Left ventricle myocardium inferior (tissue), 1 donor: ENCODE results near the gene SEH1L. TPM values are rescaled to one million over a fixed set of nuclear protein-coding genes. Genes with fewer than 3 reads are reported as not detected.
A peak's percentile ranks its signal among the peaks of the same experiment; 100 is the strongest.

Experiments
- DNase-seq: peaks from one replicate; pipeline ENCODE4 v3.0.0-alpha.2; 2020
- H3K27ac ChIP-seq: fragments of 200-600 bp; replicated peaks from 2 replicates; pipeline ENCODE4 v1.8.0; 2021
- H3K27me3 ChIP-seq: fragments of 200-600 bp; 2 replicates; pipeline ENCODE4 v1.8.0; 2021; ENCODE audit warnings: low read depth
- H3K36me3 ChIP-seq: fragments of 200-600 bp; 2 replicates; pipeline ENCODE4 v1.8.0; 2021
- H3K4me1 ChIP-seq: fragments of 200-600 bp; 2 replicates; pipeline ENCODE4 v1.8.0; 2021
- H3K4me3 ChIP-seq: fragments of 200-600 bp; 2 replicates; pipeline ENCODE4 v1.8.0; 2021; ENCODE audit warnings: mild to moderate bottlenecking, moderate library complexity
- H3K9me3 ChIP-seq: fragments of 200-600 bp; replicated peaks from 2 replicates; pipeline ENCODE4 v1.8.0; 2021
- intact Hi-C: fragments of 100-400 bp; cut with micrococcal nuclease; formaldehyde crosslinking; loops from one replicate; pipeline ENCODE4 v1.11.0; 2022
- total RNA-seq: library from RNA; stranded (reverse); fragmentation: NEBNext Ultra II Directional; extraction: Animal tissue kit (Norgen Biotek cat#: 25700); gene quantifications from one replicate; pipeline ENCODE4 v1.2.1, GENCODE V29; 2021
- TF ChIP-seq, protein P1 (sequence below): fragments of 200-600 bp; IDR thresholded peaks from 2 replicates; pipeline ENCODE4 v1.8.0; 2021; ENCODE audit warnings: antibody characterized with exemption, mild to moderate bottlenecking, borderline replicate concordance
- donor health status: DM: no; HTN: yes; CAD: no; lungs with severe emphysema.

SEH1L gene
- total RNA-seq, 1 donor from 2014 or later, result 18.1 TPM

DNA sequence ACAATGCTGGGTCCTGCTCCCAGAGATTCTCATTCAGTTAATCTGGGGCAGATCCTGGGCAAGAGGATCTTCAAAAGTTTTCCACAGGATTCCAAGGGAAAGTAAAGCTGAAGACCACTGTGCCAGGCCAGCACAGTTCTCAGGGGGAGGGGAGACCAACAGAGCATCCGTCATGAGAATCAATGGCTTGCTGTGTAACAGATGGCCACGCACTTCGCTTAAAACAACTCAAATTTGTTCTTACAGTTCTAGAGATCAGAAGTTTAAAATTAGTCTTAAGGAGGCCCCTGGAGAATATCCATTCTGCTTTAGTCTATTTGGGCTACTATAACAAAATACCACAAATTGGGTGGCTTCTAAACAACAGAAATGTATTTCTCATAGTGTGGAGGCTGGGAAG is 17.4 kb upstream of the SEH1L start:
- intact Hi-C loops, result loop anchor here (5.0 to 10.0 kb wide), 2 partner anchors 46 to 203 kb away; partner anchors contain the start of gene PTPN2
- Histone ChIP-seq H3K27ac (no peak overlapping the region), H3K36me3 (no peaks in the 10 kb centered on the region), H3K4me3 (no peak overlapping the region), H3K4me1 (no peaks in the 10 kb centered on the region), H3K9me3 (no peaks in the 10 kb centered on the region), H3K27me3 (no peaks in the 10 kb centered on the region)
- TF ChIP-seq, protein P1, sequence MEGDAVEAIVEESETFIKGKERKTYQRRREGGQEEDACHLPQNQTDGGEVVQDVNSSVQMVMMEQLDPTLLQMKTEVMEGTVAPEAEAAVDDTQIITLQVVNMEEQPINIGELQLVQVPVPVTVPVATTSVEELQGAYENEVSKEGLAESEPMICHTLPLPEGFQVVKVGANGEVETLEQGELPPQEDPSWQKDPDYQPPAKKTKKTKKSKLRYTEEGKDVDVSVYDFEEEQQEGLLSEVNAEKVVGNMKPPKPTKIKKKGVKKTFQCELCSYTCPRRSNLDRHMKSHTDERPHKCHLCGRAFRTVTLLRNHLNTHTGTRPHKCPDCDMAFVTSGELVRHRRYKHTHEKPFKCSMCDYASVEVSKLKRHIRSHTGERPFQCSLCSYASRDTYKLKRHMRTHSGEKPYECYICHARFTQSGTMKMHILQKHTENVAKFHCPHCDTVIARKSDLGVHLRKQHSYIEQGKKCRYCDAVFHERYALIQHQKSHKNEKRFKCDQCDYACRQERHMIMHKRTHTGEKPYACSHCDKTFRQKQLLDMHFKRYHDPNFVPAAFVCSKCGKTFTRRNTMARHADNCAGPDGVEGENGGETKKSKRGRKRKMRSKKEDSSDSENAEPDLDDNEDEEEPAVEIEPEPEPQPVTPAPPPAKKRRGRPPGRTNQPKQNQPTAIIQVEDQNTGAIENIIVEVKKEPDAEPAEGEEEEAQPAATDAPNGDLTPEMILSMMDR, result no peak
- DNase-seq, result no peak

DNA sequence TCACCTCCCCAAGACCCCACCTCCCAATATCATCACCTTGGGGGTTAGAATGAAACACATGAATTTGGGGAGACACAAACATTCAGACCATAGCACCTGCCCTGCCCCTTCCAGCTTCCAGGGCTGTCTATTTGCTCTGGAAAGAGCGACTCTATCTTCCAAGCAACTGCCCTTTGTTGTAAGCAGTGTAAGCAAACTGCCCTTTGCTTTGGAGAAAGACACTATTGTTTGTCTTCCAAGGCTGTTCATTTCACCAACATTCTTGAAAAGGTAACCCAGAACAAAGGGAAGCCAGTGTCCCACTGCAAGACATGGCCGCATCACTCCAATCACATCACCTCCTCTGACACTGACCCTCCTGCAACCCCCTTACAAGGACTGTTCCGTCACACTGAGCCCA is 16.9 kb upstream of the SEH1L start:
- no peaks in the 10 kb centered on the region for H3K9me3 ChIP-seq
- H3K4me1 ChIP-seq, result no peaks in the 10 kb centered on the region
- intact Hi-C loops, result loop anchor here (5.0 to 10.0 kb wide), 2 partner anchors 46 to 204 kb away; partner anchors contain the start of gene PTPN2
- H3K4me3 ChIP-seq, result no peak overlapping the region
- no peaks in the 10 kb centered on the region for H3K27me3 ChIP-seq
- H3K36me3 ChIP-seq, result no peaks in the 10 kb centered on the region
- DNase-seq, result no peak
- H3K27ac ChIP-seq, result no peak overlapping the region
- TF ChIP-seq, protein P1, result no peak

DNA sequence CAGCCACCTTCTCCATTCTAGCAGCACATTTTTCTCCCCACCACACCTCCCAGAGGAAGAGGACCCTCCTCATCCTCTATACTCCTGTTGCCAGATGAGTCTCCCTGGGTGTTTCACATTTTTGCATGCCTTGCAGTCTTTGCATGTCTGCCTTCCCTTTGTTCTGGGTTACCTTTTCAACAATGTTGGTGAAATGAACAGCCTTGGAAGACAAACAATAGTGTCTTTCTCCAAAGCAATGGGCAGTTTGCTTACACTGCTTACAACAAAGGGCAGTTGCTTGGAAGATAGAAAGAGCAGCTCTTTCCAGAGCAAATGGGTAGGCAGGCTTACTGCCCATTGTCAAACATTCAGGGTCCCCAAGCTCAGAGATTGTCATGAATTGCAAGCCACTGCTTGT is 14.5 kb upstream of the SEH1L start:
- intact Hi-C loops, result loop anchor here (5.0 to 10.0 kb wide), 2 partner anchors 49 to 206 kb away; partner anchors contain the start of gene PTPN2
- TF ChIP-seq, protein P1, result no peak
- Histone ChIP-seq H3K4me1 (no peaks in the 10 kb centered on the region), H3K4me3 (no peak overlapping the region), H3K27ac (no peak overlapping the region), H3K27me3 (no peaks in the 10 kb centered on the region), H3K9me3 (no peaks in the 10 kb centered on the region), H3K36me3 (no peaks in the 10 kb centered on the region)
- no peak for DNase-seq

DNA sequence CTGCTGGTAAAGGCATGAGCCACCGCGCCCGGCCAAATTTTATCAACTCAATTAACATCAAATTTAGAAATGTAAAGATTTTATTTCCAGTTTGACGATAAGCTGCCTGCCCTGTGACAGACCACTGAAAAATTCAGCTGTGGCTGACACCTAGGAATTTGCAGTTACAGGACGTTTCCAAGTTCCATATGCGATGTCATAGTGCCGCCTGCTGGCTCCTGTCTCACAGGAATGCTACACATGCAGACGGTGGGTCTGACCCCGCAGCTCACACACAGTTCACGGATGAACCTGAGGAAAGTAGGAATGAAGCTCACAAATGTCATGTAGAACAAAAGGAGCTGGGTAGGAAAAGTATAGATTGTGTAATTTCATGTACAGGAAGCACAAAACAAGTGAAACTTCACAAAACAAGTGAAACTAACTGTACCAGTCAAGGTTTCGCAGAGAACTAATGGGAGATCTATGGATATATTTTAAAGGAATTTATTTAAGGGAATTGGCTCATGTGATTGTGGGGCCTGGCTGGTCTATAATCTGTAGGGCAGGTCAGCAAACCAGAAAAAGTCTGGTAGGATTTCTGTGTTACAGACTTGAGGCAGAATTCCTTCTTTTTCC is 13.2 kb upstream of the SEH1L start:
- TF ChIP-seq, protein P1, result peak; percentile 90
- no peaks in the 10 kb centered on the region for H3K27me3 ChIP-seq
- intact Hi-C loops, result loop anchor here (5.0 to 10.0 kb wide), 2 partner anchors 50 to 207 kb away; partner anchors contain the start of gene PTPN2

DNA sequence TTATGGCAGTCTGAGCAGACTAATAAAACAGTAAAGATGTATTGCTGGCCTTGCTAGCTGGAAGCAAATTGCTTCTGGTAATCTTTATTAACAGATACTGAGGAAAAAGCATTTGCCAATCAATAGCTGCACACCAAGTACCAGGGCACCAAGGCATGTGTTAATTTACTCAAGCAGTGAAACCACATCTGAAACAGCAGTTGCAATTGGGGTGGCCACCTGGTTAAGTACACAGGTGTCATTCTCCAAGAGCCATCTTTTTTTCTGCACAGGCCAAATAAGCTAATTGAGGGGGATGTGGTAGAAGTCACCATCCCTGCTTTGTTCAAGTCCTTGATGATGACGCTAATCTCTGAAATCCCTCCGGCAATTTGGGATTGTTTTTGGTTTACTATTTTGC is 8.6 kb upstream of the SEH1L start:
- no peaks in the 10 kb centered on the region for H3K9me3 ChIP-seq
- no peaks in the 10 kb centered on the region for H3K4me1 ChIP-seq
- H3K4me3 ChIP-seq, result no peak overlapping the region
- no peaks in the 10 kb centered on the region for H3K27me3 ChIP-seq
- TF ChIP-seq, protein P1, result no peak
- H3K36me3 ChIP-seq, result no peaks in the 10 kb centered on the region
- no peak overlapping the region for H3K27ac ChIP-seq
- DNase-seq, result no peak
- intact Hi-C loops, result loop anchor here (10.0 kb wide), 1 partner anchor 54 kb away; the partner anchor contains the start of gene PTPN2

More for the DNA sequence above, 13.2 kb upstream of the SEH1L start:
- Histone ChIP-seq H3K4me1 (no peaks in the 10 kb centered on the region), H3K4me3 (no peak overlapping the region), H3K9me3 (no peaks in the 10 kb centered on the region), H3K36me3 (no peaks in the 10 kb centered on the region), H3K27ac (no peak overlapping the region)
- peak; percentile 79 for DNase-seq
